Neutrophil (primary cell): Measurements from ENCODE around the gene CD300LB.

Experiments used
- H3K27ac ChIP-seq: fragments of 200-600 bp; sonication (generic); 2 replicates; pipeline ENCODE4 v1.5.1; 2016; ENCODE audit warnings: mild to moderate bottlenecking, moderate library complexity
- H3K27me3 ChIP-seq: fragments of 200-600 bp; sonication (generic); 2 replicates; pipeline ENCODE4 v1.6.0; 2016; ENCODE audit warnings: mild to moderate bottlenecking
- H3K36me3 ChIP-seq: fragments of 200-600 bp; sonication (generic); 2 replicates; pipeline ENCODE4 v1.5.1; 2017
- H3K4me1 ChIP-seq, 2 experiments: fragments of 200-600 bp in 1 of 2; sonication (generic) in 1 of 2; 1 replicate in 1 of 2; 2 replicates in 1 of 2; pipeline versions ENCODE4 v1.5.1 to v1.6.1; 2013 to 2016; ENCODE audit warnings: low read depth in 1 of 2, low read length in 1 of 2, mild to moderate bottlenecking in 1 of 2, moderate library complexity in 1 of 2; ENCODE audit not compliant: control insufficient read depth in 1 of 2, insufficient read depth in 1 of 2
- H3K4me3 ChIP-seq, 2 experiments: fragments of 200-600 bp in 1 of 2; sonication (generic) in 1 of 2; 1 replicate in 1 of 2; 2 replicates in 1 of 2; pipeline ENCODE4 v1.5.1; 2013 to 2016; ENCODE audit warnings: low read depth in 1 of 2, low read length in 1 of 2, mild to moderate bottlenecking in 1 of 2, moderate library complexity in 1 of 2
- H3K9me3 ChIP-seq: fragments of 200-600 bp; sonication (generic); 2 replicates; pipeline ENCODE4 v1.5.1; 2016
- TF ChIP-seq, protein P1 (sequence below): fragments of 200-600 bp; sonication (generic); IDR thresholded peaks from 2 replicates; pipeline ENCODE4 v1.5.1; 2016; ENCODE audit warnings: antibody characterized with exemption

CD300LB gene

DNA sequence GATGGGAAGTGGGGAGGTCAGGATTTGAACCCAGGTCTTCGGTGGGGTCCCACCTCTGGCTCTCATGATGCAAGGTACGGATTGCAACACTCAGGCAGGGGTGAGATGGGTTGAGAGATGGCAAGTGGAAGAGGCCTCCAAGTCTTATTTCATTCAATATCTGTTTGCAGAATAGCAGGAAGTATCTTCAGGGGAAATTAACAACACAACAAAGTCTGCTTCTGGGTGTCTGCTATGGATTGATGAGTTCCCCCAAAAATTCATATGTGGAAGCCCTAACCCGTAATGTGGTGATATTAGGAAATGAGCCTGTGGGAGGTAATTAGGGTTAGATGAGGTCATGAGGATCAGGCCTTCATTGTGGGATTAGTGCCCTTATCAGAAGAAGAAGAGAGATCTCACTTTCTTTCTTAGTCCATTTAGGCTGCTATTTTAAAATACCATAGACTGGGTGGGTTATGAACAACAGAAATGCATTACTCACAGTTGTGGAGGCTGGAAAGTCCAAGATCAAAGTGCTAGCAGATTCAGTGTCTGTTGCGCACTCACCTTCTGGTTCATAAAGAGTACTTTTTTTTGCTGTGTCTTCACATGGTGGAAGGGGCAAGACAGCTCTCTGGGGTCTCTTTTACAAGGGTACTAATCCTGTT lies 40.5 kb upstream of the CD300LB start:
- H3K4me3 ChIP-seq = no peak overlapping the region
- no peaks in the 10 kb centered on the region for H3K36me3 ChIP-seq
- H3K27ac ChIP-seq = no peak overlapping the region
- H3K27me3 ChIP-seq = peaks cover 87% of the 10 kb centered on the region
- peaks cover 26 to 52% of the 10 kb centered on the region in 2 experiments for H3K4me1 ChIP-seq
- H3K9me3 ChIP-seq = no peaks in the 10 kb centered on the region
- TF ChIP-seq, protein P1, sequence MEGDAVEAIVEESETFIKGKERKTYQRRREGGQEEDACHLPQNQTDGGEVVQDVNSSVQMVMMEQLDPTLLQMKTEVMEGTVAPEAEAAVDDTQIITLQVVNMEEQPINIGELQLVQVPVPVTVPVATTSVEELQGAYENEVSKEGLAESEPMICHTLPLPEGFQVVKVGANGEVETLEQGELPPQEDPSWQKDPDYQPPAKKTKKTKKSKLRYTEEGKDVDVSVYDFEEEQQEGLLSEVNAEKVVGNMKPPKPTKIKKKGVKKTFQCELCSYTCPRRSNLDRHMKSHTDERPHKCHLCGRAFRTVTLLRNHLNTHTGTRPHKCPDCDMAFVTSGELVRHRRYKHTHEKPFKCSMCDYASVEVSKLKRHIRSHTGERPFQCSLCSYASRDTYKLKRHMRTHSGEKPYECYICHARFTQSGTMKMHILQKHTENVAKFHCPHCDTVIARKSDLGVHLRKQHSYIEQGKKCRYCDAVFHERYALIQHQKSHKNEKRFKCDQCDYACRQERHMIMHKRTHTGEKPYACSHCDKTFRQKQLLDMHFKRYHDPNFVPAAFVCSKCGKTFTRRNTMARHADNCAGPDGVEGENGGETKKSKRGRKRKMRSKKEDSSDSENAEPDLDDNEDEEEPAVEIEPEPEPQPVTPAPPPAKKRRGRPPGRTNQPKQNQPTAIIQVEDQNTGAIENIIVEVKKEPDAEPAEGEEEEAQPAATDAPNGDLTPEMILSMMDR = no peak

DNA sequence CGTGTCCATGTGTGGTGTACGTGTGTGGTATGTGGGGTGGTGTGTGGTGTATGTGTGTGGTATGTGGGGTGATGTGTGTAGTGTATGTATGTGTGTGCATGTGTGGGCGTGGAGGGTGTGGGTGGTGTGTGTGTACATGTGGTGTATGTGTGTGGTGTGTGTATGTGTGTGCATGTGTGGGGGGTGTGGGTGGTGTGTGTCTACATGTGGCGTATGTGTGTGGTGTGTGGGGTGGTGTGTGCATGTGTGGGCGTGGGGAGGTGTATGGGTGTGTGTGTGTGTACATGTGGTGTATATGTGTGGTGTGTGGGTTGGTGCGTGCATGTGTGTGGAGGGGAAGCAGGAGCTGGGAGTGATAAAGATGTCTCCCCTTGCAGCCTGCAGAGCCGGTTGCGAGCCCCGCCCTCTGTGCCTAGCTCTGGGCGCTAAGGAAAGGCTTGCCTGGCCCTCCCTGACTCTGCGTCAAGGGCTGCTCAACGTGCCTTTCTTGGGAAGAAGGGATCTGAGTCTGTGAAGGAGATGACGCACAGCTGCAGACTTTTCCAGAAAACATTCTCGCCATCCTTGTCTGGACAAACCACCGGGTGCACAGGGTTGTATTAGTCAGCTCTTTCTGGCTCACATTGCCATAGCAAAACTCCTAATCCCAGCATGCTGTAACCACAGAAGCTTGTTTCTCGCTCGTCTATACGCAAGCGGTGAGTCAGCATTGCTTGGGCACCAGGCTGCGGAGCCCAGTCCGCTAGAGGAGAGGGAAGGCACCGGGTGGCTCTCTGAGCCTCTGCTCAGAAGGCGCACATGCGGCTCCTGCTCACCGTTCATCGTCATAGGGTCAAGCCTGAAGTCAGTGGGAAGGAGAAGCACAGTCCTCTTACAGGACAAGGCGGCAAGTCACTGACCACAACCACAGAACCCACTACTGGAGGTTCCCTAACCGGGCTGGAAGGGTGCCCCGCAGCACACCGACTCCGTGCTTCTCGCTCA lies 38.0 kb upstream of the CD300LB start:
- Histone ChIP-seq H3K27ac (peak overlapping the region; percentile 58), H3K36me3 (no peaks in the 10 kb centered on the region), H3K27me3 (peaks cover 88% of the 10 kb centered on the region), H3K4me1 (peaks cover 26 to 60% of the 10 kb centered on the region in 2 experiments), H3K9me3 (no peaks in the 10 kb centered on the region), H3K4me3 (no peak overlapping the region)
- TF ChIP-seq, protein P1 = no peak

DNA sequence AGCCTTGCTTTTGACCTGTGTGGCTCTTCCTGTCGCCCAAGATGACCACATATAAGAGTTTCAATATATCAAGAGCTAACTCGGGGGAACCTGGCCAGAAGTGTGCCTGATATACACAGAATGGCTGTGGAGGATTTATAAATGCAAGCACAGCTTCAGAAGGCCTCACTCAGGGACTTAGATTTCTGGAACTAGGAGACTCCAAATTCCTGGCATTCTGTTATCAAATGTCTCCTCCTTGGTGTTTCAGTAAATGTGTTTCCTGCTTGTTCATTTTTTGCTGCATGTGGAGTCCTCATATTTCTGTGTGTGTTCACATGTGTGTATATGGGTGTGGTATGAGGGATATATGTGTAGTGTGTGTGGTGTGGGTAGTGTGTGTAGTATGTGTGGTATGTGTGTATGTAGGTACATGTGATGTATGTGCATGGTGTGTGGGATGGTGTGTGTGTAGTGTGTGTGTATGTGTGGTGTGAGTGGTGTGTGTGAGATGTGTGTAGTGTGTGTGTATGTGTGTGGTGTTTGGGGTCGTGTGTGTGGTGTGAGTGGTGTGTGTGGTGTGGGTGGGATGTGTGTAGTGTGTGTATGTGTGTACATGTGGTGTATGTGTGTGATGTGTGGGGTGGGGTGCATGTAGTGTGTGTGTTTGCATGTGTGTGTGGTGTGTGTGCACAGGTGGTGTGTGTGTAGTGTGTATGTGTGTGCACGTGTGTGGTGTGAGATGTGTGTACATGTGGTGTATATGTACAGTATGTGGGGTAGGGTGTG lies 37.0 kb upstream of the CD300LB start:
- no peaks in the 10 kb centered on the region for H3K36me3 ChIP-seq
- TF ChIP-seq, protein P1 = no peak
- peaks cover 87% of the 10 kb centered on the region for H3K27me3 ChIP-seq
- no peak overlapping the region for H3K27ac ChIP-seq
- no peak overlapping the region for H3K4me3 ChIP-seq
- H3K9me3 ChIP-seq = no peaks in the 10 kb centered on the region
- H3K4me1 ChIP-seq = peaks cover 26 to 60% of the 10 kb centered on the region in 2 experiments

DNA sequence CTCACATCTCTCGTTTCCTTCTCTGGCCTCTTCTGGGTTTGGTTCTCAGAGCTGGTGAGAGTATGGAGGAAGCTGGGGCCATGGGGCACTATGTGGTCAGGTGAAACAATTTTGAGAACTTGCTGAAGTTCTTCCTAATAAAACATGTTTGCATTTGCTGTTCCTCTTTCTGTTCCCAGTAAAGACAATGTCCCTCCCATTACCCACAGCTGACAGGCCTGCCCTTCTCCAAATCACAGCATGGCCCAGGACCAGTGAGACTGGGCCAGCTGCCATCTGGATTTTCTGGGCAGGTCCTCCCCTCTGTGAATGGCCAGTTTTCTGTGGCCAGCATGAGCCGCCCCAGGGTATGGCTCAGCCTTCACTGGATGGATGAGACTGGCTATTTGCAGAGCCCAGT lies 36.1 kb upstream of the CD300LB start, which contains the start of gene CD300H:
CD300H (minus strand) TSS at position 113 of the 400 bp plus-strand sequence.
- Histone ChIP-seq H3K27me3 (peaks cover 83% of the 10 kb centered on the region), H3K4me1 (peaks cover 26 to 60% of the 10 kb centered on the region in 2 experiments)
- TF ChIP-seq, protein P1 = no peak

DNA sequence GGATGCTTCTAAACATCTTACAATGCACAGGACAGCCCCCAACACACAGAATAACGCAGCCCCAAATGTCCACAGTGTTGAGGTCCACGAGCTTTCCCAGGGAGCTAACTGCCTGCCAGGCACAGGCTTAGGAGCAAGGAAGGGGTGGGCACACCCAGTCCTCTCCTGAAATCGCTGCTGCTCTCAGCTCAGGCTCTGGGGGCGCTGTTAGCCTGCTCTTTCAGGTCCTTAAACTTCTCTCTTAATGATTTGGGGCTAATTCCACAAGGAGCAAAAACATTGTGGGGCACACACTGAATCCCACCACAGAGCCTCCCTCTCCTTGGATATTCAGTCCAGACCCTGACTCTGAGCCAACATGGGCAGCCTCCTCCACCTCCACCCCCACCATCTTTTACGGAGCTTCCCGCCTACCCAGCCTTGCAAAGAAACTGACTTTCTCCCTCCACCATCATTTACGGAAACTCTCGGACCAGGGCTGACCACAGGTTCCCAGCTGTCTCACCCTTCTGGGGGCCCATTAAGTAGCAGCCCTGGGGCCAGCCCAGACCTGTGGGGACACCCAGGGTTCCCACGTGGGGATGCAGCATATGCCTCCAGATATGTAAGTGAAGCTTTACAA lies 35.0 kb upstream of the CD300LB start:
- Histone ChIP-seq H3K4me3 (peak overlapping the region in 1 of 2 experiments; percentile 55), H3K9me3 (no peaks in the 10 kb centered on the region), H3K4me1 (peaks cover 26 to 53% of the 10 kb centered on the region in 2 experiments), H3K27ac (no peak overlapping the region), H3K36me3 (no peaks in the 10 kb centered on the region), H3K27me3 (peaks cover 78% of the 10 kb centered on the region)
- TF ChIP-seq, protein P1 = peak; percentile 43

More for the DNA sequence above, 36.1 kb upstream of the CD300LB start, which contains the start of gene CD300H:
- peak within 1 kb of the TSS; percentile 72 for H3K27ac ChIP-seq
- no peaks in the 10 kb centered on the region for H3K9me3 ChIP-seq
- H3K36me3 ChIP-seq = no peaks in the 10 kb centered on the region
- peak within 1 kb of the TSS in 1 of 2 experiments; percentile 55 for H3K4me3 ChIP-seq
